Measurements from ENCODE around the gene LMNTD2. TPM values are rescaled to one million over a fixed set of nuclear protein-coding genes. Genes with fewer than 3 reads are reported as not detected.

Gene LMNTD2
- total RNA-seq, 1 donor from 2014 or later = 0.14 TPM

- intact Hi-C loops (cut with DNase I) = no loop called here
- ATAC-seq (no peak), DNase-seq (ENCODE audit: missing footprints) (no peak)
Observed at GRCh38 chr11:573146-573759, 12.7 kb upstream of the LMNTD2 start.

DNA sequence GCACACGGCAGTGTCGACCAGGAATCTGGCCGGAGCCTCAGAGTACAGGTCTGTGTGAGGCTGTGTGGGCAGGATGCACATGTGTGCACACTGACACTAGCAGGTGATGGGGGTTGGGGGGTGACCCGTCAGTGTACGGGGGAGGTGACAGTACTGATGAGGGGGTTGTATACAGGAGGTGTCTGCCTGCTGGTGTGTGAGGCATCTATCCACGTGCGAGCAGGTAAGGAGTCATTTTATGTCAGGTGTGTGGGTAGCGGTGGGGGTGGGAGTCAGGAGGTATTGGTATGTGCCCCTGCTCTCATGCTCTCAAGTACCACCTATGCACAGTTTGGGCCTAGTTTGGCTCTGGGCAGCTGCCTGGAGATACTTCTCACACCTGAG lies 11.3 kb upstream of the LMNTD2 start:
- intact Hi-C loops (cut with DNase I) = no loop called here
- DNase-seq (ENCODE audit: missing footprints) (no peak), ATAC-seq (no peak)

GRCh38 chr11:569158-569885 lies 8.8 kb upstream of the LMNTD2 start:
- DNase-seq (ENCODE audit: missing footprints) (no peak), ATAC-seq (peak; percentile 49)
- intact Hi-C loops (cut with DNase I) = no loop called here

GRCh38 chr11:568306-569157 lies 8.0 kb upstream of the LMNTD2 start:
- peak; percentile 91 for ATAC-seq
- intact Hi-C loops (cut with DNase I) = no loop called here
- peak; percentile 95 for DNase-seq (ENCODE audit: missing footprints)

GRCh38 chr11:567629-568292 lies 7.2 kb upstream of the LMNTD2 start:
- ATAC-seq (peak; percentile 12), DNase-seq (ENCODE audit: missing footprints) (peak; percentile 74)
- intact Hi-C loops (cut with DNase I) = no loop called here

DNA sequence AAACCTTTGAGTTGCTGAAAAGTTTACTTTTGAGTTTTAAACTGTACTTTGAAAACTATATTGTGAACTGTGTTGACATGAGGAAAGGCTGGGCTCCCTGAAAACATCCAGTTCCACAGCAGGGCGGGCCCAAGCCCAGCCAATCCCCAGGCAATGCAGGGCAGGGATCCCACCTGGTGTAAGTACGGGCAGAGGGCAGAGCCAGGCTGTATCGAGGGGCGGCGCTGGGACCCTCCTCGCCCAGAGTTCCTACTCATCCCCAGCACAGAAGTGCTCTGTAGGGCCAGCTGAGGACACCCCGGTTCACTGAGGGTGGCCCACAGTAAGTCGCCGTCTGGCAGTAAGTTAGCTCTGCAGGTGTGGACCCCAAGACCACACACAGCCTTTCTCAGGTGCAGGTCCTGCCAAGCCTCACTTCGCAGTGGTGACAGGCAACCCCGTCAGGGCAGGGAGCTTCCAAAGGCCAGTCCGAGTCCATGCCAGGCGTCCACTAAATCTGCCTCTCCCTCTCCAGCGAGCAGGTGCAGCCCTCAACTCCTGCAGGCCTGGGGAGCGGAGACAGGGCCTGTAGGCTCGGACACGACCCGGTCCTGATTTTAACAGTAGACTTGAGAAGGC lies 6.6 kb upstream of the LMNTD2 start:
- DNase-seq (ENCODE audit: missing footprints) (no peak), ATAC-seq (no peak)
- intact Hi-C loops (cut with DNase I) = no loop called here

DNA sequence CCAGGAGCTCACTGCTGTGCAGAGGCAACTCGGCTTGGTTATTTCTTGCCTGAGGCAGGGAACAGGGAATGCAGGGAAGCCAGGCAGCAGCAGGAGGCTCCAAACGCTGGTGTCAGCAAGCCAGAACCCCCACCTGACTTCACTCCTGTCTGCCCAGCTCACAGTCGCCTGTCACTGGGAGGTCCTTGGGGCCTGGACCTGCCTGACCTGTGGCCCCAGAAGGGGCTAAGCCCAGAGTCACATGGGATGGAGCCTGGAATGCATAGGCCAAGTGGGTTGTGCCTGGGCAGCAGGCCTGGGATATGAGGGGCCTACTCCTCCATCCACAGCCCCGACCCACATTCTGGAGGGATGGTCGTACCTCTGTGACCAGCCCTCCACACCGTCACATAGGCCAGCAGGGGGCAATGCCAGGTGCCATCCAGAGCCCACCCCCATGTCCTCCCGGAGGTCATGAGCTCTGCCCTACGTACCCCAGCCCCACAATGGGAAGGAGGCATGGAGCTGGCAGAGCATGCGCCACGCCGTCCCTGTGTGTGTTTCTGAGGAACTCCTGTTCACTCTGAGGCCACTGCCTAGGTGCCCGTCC lies 5.5 kb upstream of the LMNTD2 start:
- DNase-seq (ENCODE audit: missing footprints) = peak; percentile 59
- no peak for ATAC-seq
- intact Hi-C loops (cut with DNase I) = no loop called here

GRCh38 chr11:563812-564578 lies 3.5 kb upstream of the LMNTD2 start:
- intact Hi-C loops (cut with DNase I) = no loop called here
- DNase-seq (ENCODE audit: missing footprints) (no peak), ATAC-seq (no peak)

DNA sequence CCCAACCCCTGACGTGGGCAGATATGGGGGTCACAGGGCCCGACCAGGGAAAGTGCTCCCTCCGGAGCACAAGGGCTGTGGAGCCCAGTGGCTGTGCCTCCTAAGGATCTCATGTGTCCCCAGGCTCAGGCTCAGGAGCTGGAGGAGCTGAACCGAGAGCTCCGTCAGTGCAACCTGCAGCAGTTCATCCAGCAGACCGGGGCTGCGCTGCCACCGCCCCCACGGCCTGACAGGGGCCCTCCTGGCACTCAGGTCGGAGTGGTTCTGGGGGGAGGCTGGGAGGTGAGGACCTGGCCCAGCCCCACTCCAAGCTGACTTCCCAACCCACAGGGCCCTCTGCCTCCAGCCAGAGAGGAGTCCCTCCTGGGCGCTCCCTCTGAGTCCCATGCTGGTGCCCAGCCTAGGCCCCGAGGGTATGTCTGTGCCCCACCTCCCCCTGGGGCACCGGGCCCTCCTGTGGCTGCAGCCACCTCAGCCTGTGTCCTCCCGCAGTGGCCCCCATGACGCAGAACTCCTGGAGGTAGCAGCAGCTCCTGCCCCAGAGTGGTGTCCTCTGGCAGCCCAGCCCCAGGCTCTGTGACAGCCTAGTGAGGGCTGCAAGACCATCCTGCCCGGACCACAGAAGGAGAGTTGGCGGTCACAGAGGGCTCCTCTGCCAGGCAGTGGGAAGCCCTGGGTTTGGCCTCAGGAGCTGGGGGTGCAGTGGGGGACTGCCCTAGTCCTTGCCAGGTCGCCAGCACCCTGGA lies 2.7 kb upstream of the LMNTD2 start:
- DNase-seq (ENCODE audit: missing footprints) = no peak
- intact Hi-C loops (cut with DNase I) = no loop called here
- no peak for ATAC-seq

- intact Hi-C loops (cut with DNase I) = no loop called here
- DNase-seq (ENCODE audit: missing footprints) = no peak
- no peak for ATAC-seq
Observed at GRCh38 chr11:562046-562645, 1.6 kb upstream of the LMNTD2 start.

DNA sequence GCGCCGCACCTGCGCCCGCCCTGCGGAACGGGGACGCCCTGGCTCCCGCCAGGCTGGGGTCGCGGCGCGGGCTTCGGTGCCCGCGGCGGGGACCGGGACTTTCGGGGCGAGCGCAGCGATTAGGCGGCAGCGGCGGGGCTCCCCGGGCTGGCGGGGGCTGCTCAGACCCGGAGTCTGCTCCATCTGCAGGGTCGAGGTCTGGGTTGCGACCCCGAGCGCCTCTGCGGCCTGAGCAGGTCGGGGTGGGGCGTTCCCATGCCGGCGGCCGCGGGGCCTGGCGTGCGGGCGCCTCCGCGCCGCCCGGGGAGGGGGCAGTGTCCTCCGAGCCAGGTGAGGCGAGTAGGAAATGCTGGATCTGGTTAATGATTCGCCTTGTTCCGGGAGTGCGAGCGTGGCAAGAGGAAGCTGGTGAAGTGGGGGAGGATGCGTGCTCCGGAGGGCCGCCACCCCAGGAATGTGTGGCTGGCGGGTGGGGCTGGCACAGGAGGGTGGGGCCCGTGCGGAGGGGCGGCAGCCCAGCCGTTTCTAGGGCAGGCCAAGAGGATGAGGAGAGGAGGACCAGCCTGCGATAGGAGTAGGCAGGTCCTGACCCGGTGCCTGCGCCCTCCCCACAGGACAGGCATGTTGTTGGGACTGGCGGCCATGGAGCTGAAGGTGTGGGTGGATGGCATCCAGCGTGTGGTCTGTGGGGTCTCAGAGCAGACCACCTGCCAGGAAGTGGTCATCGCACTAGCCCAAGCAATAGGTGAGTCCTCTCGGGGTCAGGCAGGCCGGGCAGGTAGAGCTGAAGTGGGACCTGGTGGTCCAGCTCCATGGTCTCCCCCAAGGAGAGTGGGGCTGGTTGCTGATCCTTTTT lies 838 bp upstream of the LMNTD2 start:
- ATAC-seq (no peak), DNase-seq (ENCODE audit: missing footprints) (no peak)
- intact Hi-C loops (cut with DNase I) = no loop called here

GRCh38 chr11:559712-560304 lies 730 bp downstream of the LMNTD2 start:
- ATAC-seq (no peak), DNase-seq (ENCODE audit: missing footprints) (no peak)
- intact Hi-C loops (cut with DNase I) = loop anchor here (5.0 kb wide), 1 partner anchor 67 kb away; the partner anchor contains the start of gene SCT

DNA sequence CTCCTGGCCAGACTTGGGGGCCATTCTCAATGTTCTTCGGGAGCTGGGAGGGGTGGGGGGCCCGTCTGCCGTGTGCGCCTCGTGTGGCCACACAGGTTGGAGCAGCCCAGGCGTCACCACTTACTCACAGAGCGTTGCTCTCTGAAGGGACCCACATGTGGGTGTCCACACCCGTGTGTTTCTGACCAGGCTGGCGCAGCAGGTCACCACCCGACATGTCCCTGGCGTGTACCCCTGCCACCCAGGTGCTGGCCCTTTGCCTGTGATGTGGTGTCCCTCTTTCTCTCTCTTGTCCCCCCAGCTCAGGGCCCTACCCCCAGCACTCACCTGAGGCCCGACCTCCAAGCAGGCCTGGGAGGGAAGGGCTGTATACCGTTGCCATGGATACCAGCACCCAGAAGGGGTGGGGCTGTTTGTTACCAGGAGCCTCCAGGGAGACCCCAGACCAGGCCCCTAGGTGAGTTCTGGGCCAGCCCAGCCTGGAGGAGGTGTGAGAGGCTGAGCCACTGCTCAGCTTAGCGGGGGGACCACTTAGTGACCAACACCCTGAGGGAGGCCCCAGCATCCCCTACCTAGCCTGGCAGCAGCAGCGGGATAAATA lies 1.4 kb downstream of the LMNTD2 start:
- intact Hi-C loops (cut with DNase I) = loop anchor here (5.0 kb wide), 1 partner anchor 68 kb away; the partner anchor contains the start of gene SCT
- ATAC-seq = no peak
- DNase-seq (ENCODE audit: missing footprints) = no peak

DNA sequence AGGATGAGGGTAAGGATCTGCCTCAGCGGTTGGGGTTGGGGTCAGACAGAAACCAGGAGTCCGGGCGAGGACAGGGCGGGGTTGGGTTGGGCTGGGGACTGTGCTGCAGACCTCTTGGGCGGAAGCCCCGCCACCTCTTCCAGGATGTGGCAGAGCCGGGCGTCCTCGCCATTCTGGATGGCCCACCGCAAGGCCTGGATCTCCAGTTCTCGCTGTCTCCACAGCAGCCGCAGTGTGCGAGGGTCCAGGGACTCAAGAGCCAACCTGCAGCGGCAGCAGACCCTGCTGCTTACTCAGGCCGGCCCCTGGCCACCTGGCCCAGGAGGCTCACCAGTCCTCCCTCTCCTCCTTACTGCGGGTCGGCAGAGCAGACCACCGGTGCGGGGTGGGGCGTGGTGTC lies 2.0 kb downstream of the LMNTD2 start:
- intact Hi-C loops (cut with DNase I) = loop anchor here (5.0 kb wide), 1 partner anchor 69 kb away; the partner anchor contains the start of gene SCT
- ATAC-seq = no peak
- no peak for DNase-seq (ENCODE audit: missing footprints)

Measured in Right ventricle myocardium inferior (tissue), 1 donor.